HUES64 (cell line): ENCODE results near the gene TMEM45B.
"Not testable (repeated sequence)": the region's sequence is repeated elsewhere in the genome, so short reads cannot be mapped to it uniquely, and the experiment has no call there.

Experiments used
- H3K27ac ChIP-seq: 2 replicates; pipeline ENCODE4 v1.7.0; 2013; ENCODE audit warnings: low read depth, low read length, inconsistent platforms
- H3K27me3 ChIP-seq: 2 replicates; pipeline ENCODE4 v1.6.1; 2013; ENCODE audit warnings: mild to moderate bottlenecking, low read length; ENCODE audit not compliant: insufficient read depth
- H3K36me3 ChIP-seq: 2 replicates; pipeline ENCODE4 v1.6.1; 2013; ENCODE audit warnings: mild to moderate bottlenecking, low read length; ENCODE audit not compliant: insufficient read depth
- H3K4me1 ChIP-seq: 2 replicates; pipeline ENCODE4 v1.6.1; 2013; ENCODE audit warnings: mild to moderate bottlenecking, low read length, moderate library complexity; ENCODE audit not compliant: insufficient read depth
- H3K4me3 ChIP-seq: 2 replicates; pipeline ENCODE4 v1.5.1; 2013; ENCODE audit warnings: mild to moderate bottlenecking, low read length, moderate library complexity
- H3K9ac ChIP-seq: 2 replicates; pipeline ENCODE4 v1.6.1; 2013; ENCODE audit warnings: mild to moderate bottlenecking, low read depth, low read length
- H3K9me3 ChIP-seq: 2 replicates; pipeline ENCODE4 v1.6.1; 2013; ENCODE audit warnings: low read depth, low read length; ENCODE audit not compliant: insufficient read depth
- WGBS: fragments of 150-250, 120-280 bp; methylation state at CpG from one replicate; pipeline ENCODE4 v1.1.7; 2013; ENCODE audit warnings: missing lambda C conversion rate; 5-methylcytosine and 5-hydroxymethylcytosine counted together

Gene TMEM45B

GRCh38 chr11:129813231-129813791, 2.3 kb upstream of the TMEM45B start:
- Histone ChIP-seq H3K9ac (no peak overlapping the region), H3K4me1 (no peaks in the 10 kb centered on the region), H3K27ac (no peak overlapping the region), H3K36me3 (no peaks in the 10 kb centered on the region), H3K9me3 (no peaks in the 10 kb centered on the region), H3K27me3 (peaks cover 47% of the 10 kb centered on the region), H3K4me3 (no peak overlapping the region)
- 91% methylated on average over 12 of the region's 12 CpGs for WGBS

GRCh38 chr11:129814244-129815014, 1.2 kb upstream of the TMEM45B start:
- H3K27ac ChIP-seq, result no peak overlapping the region
- H3K27me3 ChIP-seq, result peaks cover 58% of the 10 kb centered on the region
- no peaks in the 10 kb centered on the region for H3K4me1 ChIP-seq

GRCh38 chr11:129817534-129818051, 1.9 kb downstream of the TMEM45B start:
- no peaks in the 10 kb centered on the region for H3K9me3 ChIP-seq
- H3K27me3 ChIP-seq, result peaks cover 58% of the 10 kb centered on the region
- no peaks in the 10 kb centered on the region for H3K36me3 ChIP-seq
- no peaks in the 10 kb centered on the region for H3K4me1 ChIP-seq
- H3K27ac ChIP-seq, result no peak overlapping the region
- no peak overlapping the region for H3K9ac ChIP-seq
- no CpG with 5 or more reads among the region's 1 CpG for WGBS
- no peak overlapping the region for H3K4me3 ChIP-seq

More at GRCh38 chr11:129814244-129815014, 1.2 kb upstream of the TMEM45B start:
- no peak overlapping the region for H3K9ac ChIP-seq
- no peak overlapping the region for H3K4me3 ChIP-seq
- WGBS, result 96% methylated on average over 24 of the region's 24 CpGs
- H3K36me3 ChIP-seq, result no peaks in the 10 kb centered on the region
- H3K9me3 ChIP-seq, result no peaks in the 10 kb centered on the region

- not testable (repeated sequence) for H3K9ac ChIP-seq, H3K36me3 ChIP-seq, H3K9me3 ChIP-seq, H3K4me1 ChIP-seq, H3K4me3 ChIP-seq, H3K27ac ChIP-seq
- peaks cover 58% of the 10 kb centered on the region for H3K27me3 ChIP-seq
- WGBS, result 96% methylated on average over 3 of the region's 3 CpGs
Observed at GRCh38 chr11:129818236-129818635, 2.6 kb downstream of the TMEM45B start.

- H3K4me1 ChIP-seq, result no peaks in the 10 kb centered on the region
- no peak overlapping the region for H3K9ac ChIP-seq
- H3K27me3 ChIP-seq, result peaks cover 51% of the 10 kb centered on the region
- no peak overlapping the region for H3K27ac ChIP-seq
- H3K36me3 ChIP-seq, result no peaks in the 10 kb centered on the region
- no peaks in the 10 kb centered on the region for H3K9me3 ChIP-seq
- H3K4me3 ChIP-seq, result no peak overlapping the region
- WGBS, result 90% methylated on average over 8 of the region's 9 CpGs
Observed at GRCh38 chr11:129819237-129819636, 3.6 kb downstream of the TMEM45B start.

GRCh38 chr11:129820228-129820627, 4.6 kb downstream of the TMEM45B start:
- H3K27me3 ChIP-seq, result peaks cover 41% of the 10 kb centered on the region
- 96% methylated on average over 5 of the region's 6 CpGs for WGBS
- not testable (repeated sequence) for H3K36me3 ChIP-seq, H3K27ac ChIP-seq, H3K4me3 ChIP-seq, H3K9ac ChIP-seq, H3K9me3 ChIP-seq, H3K4me1 ChIP-seq

- H3K27ac ChIP-seq, H3K36me3 ChIP-seq, H3K9ac ChIP-seq, H3K9me3 ChIP-seq, H3K4me1 ChIP-seq, H3K4me3 ChIP-seq: not testable (repeated sequence)
- 91% methylated on average over 4 of the region's 4 CpGs for WGBS
- peaks cover 11% of the 10 kb centered on the region for H3K27me3 ChIP-seq
Observed at GRCh38 chr11:129823281-129823680, 7.6 kb downstream of the TMEM45B start.

- not testable (repeated sequence) for H3K9ac ChIP-seq, H3K27ac ChIP-seq, H3K4me3 ChIP-seq, H3K4me1 ChIP-seq, H3K9me3 ChIP-seq, H3K27me3 ChIP-seq, H3K36me3 ChIP-seq
- 86% methylated on average over 3 of the region's 3 CpGs for WGBS
Observed at GRCh38 chr11:129823799-129824198, 8.2 kb downstream of the TMEM45B start.

GRCh38 chr11:129825380-129825779, 9.7 kb downstream of the TMEM45B start:
- Histone ChIP-seq H3K9me3 (no peaks in the 10 kb centered on the region), H3K4me1 (no peaks in the 10 kb centered on the region), H3K27me3 (no peaks in the 10 kb centered on the region), H3K36me3 (no peaks in the 10 kb centered on the region), H3K9ac (no peak overlapping the region), H3K27ac (no peak overlapping the region), H3K4me3 (no peak overlapping the region)
- 94% methylated on average over 3 of the region's 4 CpGs for WGBS

GRCh38 chr11:129828301-129828836, 12.7 kb downstream of the TMEM45B start:
- Histone ChIP-seq H3K27ac (no peak overlapping the region), H3K9me3 (no peaks in the 10 kb centered on the region), H3K4me3 (no peak overlapping the region), H3K9ac (no peak overlapping the region), H3K4me1 (no peaks in the 10 kb centered on the region), H3K27me3 (no peaks in the 10 kb centered on the region), H3K36me3 (no peaks in the 10 kb centered on the region)
- WGBS, result 90% methylated on average over 8 of the region's 9 CpGs

GRCh38 chr11:129829497-129829896, 13.8 kb downstream of the TMEM45B start:
- H3K9me3 ChIP-seq, H3K27me3 ChIP-seq, H3K4me1 ChIP-seq, H3K27ac ChIP-seq, H3K9ac ChIP-seq, H3K4me3 ChIP-seq, H3K36me3 ChIP-seq: not testable (repeated sequence)
